ENCODE results near the gene NAT16. TPM values are rescaled to one million over a fixed set of nuclear protein-coding genes. Genes with fewer than 3 reads are reported as not detected.

NAT16 gene
- total and polyA plus RNA-seq, 9 of the 15 experiments (the other 6 are each of a cell fraction or from before 2014, with no cell fraction given): 0.04 TPM; not detected in 8

GRCh38 chr7:101217388-101218235 is 37.5 kb upstream of the NAT16 start, which contains the start of the genes PLOD3 and ZNHIT1 (continued):
- TF ChIP-seq HMGN3 (IDR thresholded peaks at IDR 0.05; ENCODE audit: borderline replicate concordance, extremely low read depth, insufficient read length, low read depth, low read length): peak; percentile 95
- TF ChIP-seq BHLHE40 (IDR thresholded peaks at IDR 0.05; ENCODE audit: low read length): peak; percentile 85
- peak; percentile 90 for TF ChIP-seq SMAD4 (CRISPR knock-in tag; conservative IDR thresholded peaks at IDR 0.05)
- peak in 1 of 2 experiments; percentile 17; a peak in 1 of 4 replicates for TF ChIP-seq NONO (IDR thresholded peaks at IDR 0.05; ENCODE audit: low read depth in 2 of 2, low read length in 1 of 2)
- TF ChIP-seq PHF8 (IDR thresholded peaks at IDR 0.05; ENCODE audit: borderline replicate concordance, low read length): peak; percentile 70
- TF ChIP-seq GTF2A2 (tag; IDR thresholded peaks at IDR 0.05): no peak
- TF ChIP-seq POLR2AphosphoS5 (IDR thresholded peaks at IDR 0.05; ENCODE audit: control insufficient read depth, insufficient read depth, low read depth, low read length): peak; percentile 42
- TF ChIP-seq NEUROD1 (IDR thresholded peaks at IDR 0.05; ENCODE audit: borderline replicate concordance, low read depth, low read length, partially characterized antibody): peak; percentile 8
- peak; percentile 83 for TF ChIP-seq ZNF407 (IDR thresholded peaks at IDR 0.05; ENCODE audit: low read depth)
- peak; percentile 66; the same call in 1 of the 2 replicates for TF ChIP-seq OTX1 (CRISPR knock-in tag; IDR thresholded peaks at IDR 0.05)
- peak; percentile 49 to 55 for TF ChIP-seq FOXK2 (conservative IDR thresholded peaks at IDR 0.05 in 1 of 2, IDR thresholded peaks at IDR 0.05 in 1 of 2; ENCODE audit: low read depth in 2 of 2)
- 0 out of 2 replicates have a peak, but pooled peaks have one; percentile 8 for TF ChIP-seq FOXJ2 (tag; IDR thresholded peaks at IDR 0.05)
